GM12878 (cell line): Measurements from ENCODE around the gene FER1L5.

Experiments used
- BHLHE40 ChIP-seq, 2 experiments: fragments of 450-650 bp in 1 of 2; IDR thresholded peaks; 2 replicates each; pipeline ENCODE4 v1.6.1; 2011 to 2017; ENCODE audit warnings: low read depth in 2 of 2, borderline replicate concordance in 1 of 2, improper control_type of control experiment in 1 of 2, low read length in 1 of 2, mild to moderate bottlenecking in 1 of 2
- POLR2A ChIP-seq: IDR thresholded peaks from 2 replicates; pipeline ENCODE4 v1.6.1; 2011; ENCODE audit warnings: low read depth, mild to moderate bottlenecking, low read length
- RAD51 ChIP-seq: fragments of 450-650 bp; IDR thresholded peaks from 2 replicates; pipeline ENCODE4 v1.6.1; 2016; ENCODE audit warnings: moderate library complexity, mild to moderate bottlenecking, inconsistent platforms
- TAF1 ChIP-seq: IDR thresholded peaks from 2 replicates; pipeline ENCODE4 v1.6.1; 2011; ENCODE audit warnings: mild to moderate bottlenecking, low read depth, low read length, borderline replicate concordance
- ZNF207 ChIP-seq: fragments of 450-650 bp; IDR thresholded peaks from 2 replicates; pipeline ENCODE4 v1.6.1; 2014; ENCODE audit warnings: antibody characterized with exemption, mild to moderate bottlenecking, borderline replicate concordance
- TF ChIP-seq, protein P1 (sequence below): fragments of 450-650 bp; IDR thresholded peaks from 2 replicates; pipeline ENCODE4 v1.6.1; 2017; ENCODE audit warnings: mild to moderate bottlenecking
- TF ChIP-seq, protein P2 (sequence below), 3 experiments: IDR thresholded peaks in 2 of 3; conservative IDR thresholded peaks in 1 of 3; 2 replicates each; pipeline ENCODE4 v1.5.1; 2011; ENCODE audit warnings: low read depth in 3 of 3, low read length in 3 of 3, mild to moderate bottlenecking in 3 of 3, control low read depth in 2 of 3, moderate library complexity in 2 of 3, inconsistent platforms in 1 of 3, mixed read lengths in 1 of 3; ENCODE audit not compliant: control insufficient read depth in 2 of 3, insufficient read depth in 1 of 3; ENCODE audit errors: extremely low read depth in 1 of 3

DNA sequence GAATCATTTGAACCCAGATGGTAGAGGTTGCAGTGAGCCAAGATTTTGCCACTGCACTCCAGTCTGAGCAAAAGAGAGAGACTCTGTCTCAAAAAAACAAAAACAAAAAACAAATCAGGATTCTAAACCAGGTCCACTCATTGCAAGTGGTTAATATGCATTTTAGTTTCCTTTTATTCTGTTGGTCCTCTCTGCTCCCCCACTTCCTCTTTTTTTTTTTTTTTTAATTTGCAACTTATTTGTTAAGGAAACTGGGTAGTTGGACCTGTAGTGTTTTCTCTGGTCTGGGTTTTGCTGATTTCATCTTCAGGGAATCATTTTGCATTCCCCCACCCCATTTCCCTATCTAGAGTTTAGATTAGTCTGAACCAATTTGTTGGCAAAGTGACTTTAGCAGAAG is 14.0 kb downstream of the FER1L5 start:
- TF ChIP-seq, protein P1, sequence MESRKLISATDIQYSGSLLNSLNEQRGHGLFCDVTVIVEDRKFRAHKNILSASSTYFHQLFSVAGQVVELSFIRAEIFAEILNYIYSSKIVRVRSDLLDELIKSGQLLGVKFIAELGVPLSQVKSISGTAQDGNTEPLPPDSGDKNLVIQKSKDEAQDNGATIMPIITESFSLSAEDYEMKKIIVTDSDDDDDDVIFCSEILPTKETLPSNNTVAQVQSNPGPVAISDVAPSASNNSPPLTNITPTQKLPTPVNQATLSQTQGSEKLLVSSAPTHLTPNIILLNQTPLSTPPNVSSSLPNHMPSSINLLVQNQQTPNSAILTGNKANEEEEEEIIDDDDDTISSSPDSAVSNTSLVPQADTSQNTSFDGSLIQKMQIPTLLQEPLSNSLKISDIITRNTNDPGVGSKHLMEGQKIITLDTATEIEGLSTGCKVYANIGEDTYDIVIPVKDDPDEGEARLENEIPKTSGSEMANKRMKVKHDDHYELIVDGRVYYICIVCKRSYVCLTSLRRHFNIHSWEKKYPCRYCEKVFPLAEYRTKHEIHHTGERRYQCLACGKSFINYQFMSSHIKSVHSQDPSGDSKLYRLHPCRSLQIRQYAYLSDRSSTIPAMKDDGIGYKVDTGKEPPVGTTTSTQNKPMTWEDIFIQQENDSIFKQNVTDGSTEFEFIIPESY: no peak
- TF ChIP-seq BHLHE40 (IDR thresholded peaks at IDR 0.05; ENCODE audit: borderline replicate concordance in 1 of 2, low read depth in 2 of 2, low read length in 1 of 2): no peak
- no peak for TF ChIP-seq POLR2A
- TF ChIP-seq ZNF207: no peak
- no peak for TF ChIP-seq RAD51
- TF ChIP-seq, protein P2, sequence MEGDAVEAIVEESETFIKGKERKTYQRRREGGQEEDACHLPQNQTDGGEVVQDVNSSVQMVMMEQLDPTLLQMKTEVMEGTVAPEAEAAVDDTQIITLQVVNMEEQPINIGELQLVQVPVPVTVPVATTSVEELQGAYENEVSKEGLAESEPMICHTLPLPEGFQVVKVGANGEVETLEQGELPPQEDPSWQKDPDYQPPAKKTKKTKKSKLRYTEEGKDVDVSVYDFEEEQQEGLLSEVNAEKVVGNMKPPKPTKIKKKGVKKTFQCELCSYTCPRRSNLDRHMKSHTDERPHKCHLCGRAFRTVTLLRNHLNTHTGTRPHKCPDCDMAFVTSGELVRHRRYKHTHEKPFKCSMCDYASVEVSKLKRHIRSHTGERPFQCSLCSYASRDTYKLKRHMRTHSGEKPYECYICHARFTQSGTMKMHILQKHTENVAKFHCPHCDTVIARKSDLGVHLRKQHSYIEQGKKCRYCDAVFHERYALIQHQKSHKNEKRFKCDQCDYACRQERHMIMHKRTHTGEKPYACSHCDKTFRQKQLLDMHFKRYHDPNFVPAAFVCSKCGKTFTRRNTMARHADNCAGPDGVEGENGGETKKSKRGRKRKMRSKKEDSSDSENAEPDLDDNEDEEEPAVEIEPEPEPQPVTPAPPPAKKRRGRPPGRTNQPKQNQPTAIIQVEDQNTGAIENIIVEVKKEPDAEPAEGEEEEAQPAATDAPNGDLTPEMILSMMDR (IDR thresholded peaks at IDR 0.05 in 2 of 3, conservative IDR thresholded peaks at IDR 0.05 in 1 of 3; ENCODE audit: control insufficient read depth in 2 of 3, extremely low read depth in 1 of 3, insufficient read depth in 1 of 3, low read depth in 3 of 3, low read length in 3 of 3): no peak
- TF ChIP-seq TAF1: no peak
